ENCODE data around the gene TPRX2. TPM values are rescaled to one million over a fixed set of nuclear protein-coding genes. Genes with fewer than 3 reads are reported as not detected.
"Not testable (repeated sequence)": the region's sequence is repeated elsewhere in the genome, so short reads cannot be mapped to it uniquely, and the experiment has no call there.

The TPRX2 gene
- total and polyA plus RNA-seq, 2 of the 8 experiments (the other 6 are each of a cell fraction or from before 2014, with no cell fraction given), result not detected

GRCh38 chr19:47858231-47858630, 804 bp upstream of the TPRX2 start:
- not testable (repeated sequence) for H2AK5ac ChIP-seq (ENCODE audit: low read depth, low read length); H4K5ac ChIP-seq (ENCODE audit: insufficient read length, low read depth, low read length); H2AFZ ChIP-seq (ENCODE audit: low read length); H4K20me1 ChIP-seq (replicated peaks in 1 of 2; ENCODE audit: control insufficient read depth in 1 of 2, insufficient read depth in 2 of 2, low read length in 2 of 2); H3K9ac ChIP-seq (replicated peaks in 1 of 4; ENCODE audit: extremely low read depth in 1 of 4, low read depth in 3 of 4, low read length in 3 of 4); H3K18ac ChIP-seq (ENCODE audit: extremely low read depth, low read length); H2BK120ac ChIP-seq (replicated peaks; ENCODE audit: low read depth, low read length); H3K9me3 ChIP-seq (ENCODE audit: insufficient read depth in 2 of 2, low read depth in 1 of 2, low read length in 1 of 2); H3K14ac ChIP-seq (ENCODE audit: insufficient read length); FAIRE-seq; H3K79me2 ChIP-seq (ENCODE audit: control insufficient read depth in 1 of 2, insufficient read depth in 2 of 2, low read length in 2 of 2); H3K4me2 ChIP-seq (ENCODE audit: insufficient read depth in 1 of 2, low read depth in 2 of 2, low read length in 2 of 2); H3K4ac ChIP-seq (replicated peaks; ENCODE audit: insufficient read length, low read depth, low read length); H3K36me3 ChIP-seq (ENCODE audit: control insufficient read depth in 2 of 4, insufficient read depth in 4 of 4, low read length in 3 of 4); H4K8ac ChIP-seq (ENCODE audit: extremely low read depth, insufficient read depth, low read length); H3K27ac ChIP-seq (ENCODE audit: low read depth, low read length); H3K23me2 ChIP-seq (ENCODE audit: low read depth, low read length); H3K4me3 ChIP-seq (ENCODE audit: extremely low read depth in 1 of 4, insufficient read depth in 2 of 4, low read depth in 3 of 4, low read length in 4 of 4); DNase-seq (ENCODE audit: low read depth in 1 of 2, low spot score in 2 of 2); H2BK20ac ChIP-seq (ENCODE audit: low read length); H2BK5ac ChIP-seq (ENCODE audit: low read depth, low read length); H2BK12ac ChIP-seq (ENCODE audit: low read depth, low read length); H3K27me3 ChIP-seq (replicated peaks in 1 of 4; ENCODE audit: control insufficient read depth in 3 of 4, extremely low read depth in 1 of 4, insufficient read depth in 3 of 4, low read length in 3 of 4); H2BK15ac ChIP-seq (ENCODE audit: low read length); H3K56ac ChIP-seq (replicated peaks; ENCODE audit: insufficient read length, low read depth, low read length); H3K79me1 ChIP-seq (ENCODE audit: low read depth, low read length); H3K4me1 ChIP-seq (replicated peaks in 1 of 4; ENCODE audit: control insufficient read depth in 3 of 4, insufficient read depth in 4 of 4, low read length in 3 of 4); H4K91ac ChIP-seq (replicated peaks; ENCODE audit: insufficient read length, low read length); H3K23ac ChIP-seq (ENCODE audit: insufficient read length)
- ChIA-PET POLR2A (ENCODE audit: partially characterized antibody) (interaction anchor here (0.7 kb wide), 1 partner anchor 9 kb away, joined by 3 read pairs; no protein-coding TSS in a partner anchor), CTCF (ENCODE audit: partially characterized antibody) (interaction anchor here (0.6 to 1.7 kb wide), 5 partner anchors 10 to 146 kb away, joined by 3 to 5 read pairs (median 3); no protein-coding TSS in a partner anchor)
- WGBS, 2 experiments (ENCODE audit: extremely low coverage in 1 of 2, insufficient coverage in 1 of 2, insufficient read length in 1 of 2, insufficient replicate concordance in 2 of 2, low coverage in 1 of 2, low lambda C conversion rate in 2 of 2, missing lambda C conversion rate in 1 of 2), result 94% methylated on average over 9 of the region's 9 CpGs; no CpG with 5 or more reads in 1 of the 2 experiments

GRCh38 chr19:47859838-47860237, 803 bp downstream of the TPRX2 start:
- DNase-seq (ENCODE audit: low read depth in 1 of 2, low spot score in 2 of 2); CTCF ChIA-PET (ENCODE audit: partially characterized antibody); FAIRE-seq: not testable (repeated sequence)

More at GRCh38 chr19:47859838-47860237, 803 bp downstream of the TPRX2 start:
- H2BK15ac ChIP-seq (ENCODE audit: low read length); H3K27ac ChIP-seq (ENCODE audit: low read depth, low read length); H2BK12ac ChIP-seq (ENCODE audit: low read depth, low read length); H2BK5ac ChIP-seq (ENCODE audit: low read depth, low read length); H3K9ac ChIP-seq (replicated peaks in 1 of 4; ENCODE audit: extremely low read depth in 1 of 4, low read depth in 3 of 4, low read length in 3 of 4); POLR2A ChIA-PET (ENCODE audit: partially characterized antibody); H3K4me1 ChIP-seq (replicated peaks in 1 of 4; ENCODE audit: control insufficient read depth in 3 of 4, insufficient read depth in 4 of 4, low read length in 3 of 4); H3K4me2 ChIP-seq (ENCODE audit: insufficient read depth in 1 of 2, low read depth in 2 of 2, low read length in 2 of 2); H3K79me1 ChIP-seq (ENCODE audit: low read depth, low read length); H4K91ac ChIP-seq (replicated peaks; ENCODE audit: insufficient read length, low read length); H2AFZ ChIP-seq (ENCODE audit: low read length); H4K8ac ChIP-seq (ENCODE audit: extremely low read depth, insufficient read depth, low read length); H3K14ac ChIP-seq (ENCODE audit: insufficient read length); H4K5ac ChIP-seq (ENCODE audit: insufficient read length, low read depth, low read length); H3K4me3 ChIP-seq (ENCODE audit: extremely low read depth in 1 of 4, insufficient read depth in 2 of 4, low read depth in 3 of 4, low read length in 4 of 4); H3K36me3 ChIP-seq (ENCODE audit: control insufficient read depth in 2 of 4, insufficient read depth in 4 of 4, low read length in 3 of 4); H3K23ac ChIP-seq (ENCODE audit: insufficient read length); H3K56ac ChIP-seq (replicated peaks; ENCODE audit: insufficient read length, low read depth, low read length); H3K18ac ChIP-seq (ENCODE audit: extremely low read depth, low read length); H3K27me3 ChIP-seq (replicated peaks in 1 of 4; ENCODE audit: control insufficient read depth in 3 of 4, extremely low read depth in 1 of 4, insufficient read depth in 3 of 4, low read length in 3 of 4); H3K23me2 ChIP-seq (ENCODE audit: low read depth, low read length); H2BK20ac ChIP-seq (ENCODE audit: low read length); H3K79me2 ChIP-seq (ENCODE audit: control insufficient read depth in 1 of 2, insufficient read depth in 2 of 2, low read length in 2 of 2); H3K4ac ChIP-seq (replicated peaks; ENCODE audit: insufficient read length, low read depth, low read length); H2AK5ac ChIP-seq (ENCODE audit: low read depth, low read length); H2BK120ac ChIP-seq (replicated peaks; ENCODE audit: low read depth, low read length); H4K20me1 ChIP-seq (replicated peaks in 1 of 2; ENCODE audit: control insufficient read depth in 1 of 2, insufficient read depth in 2 of 2, low read length in 2 of 2); H3K9me3 ChIP-seq (ENCODE audit: insufficient read depth in 2 of 2, low read depth in 1 of 2, low read length in 1 of 2): not testable (repeated sequence)
- no CpG with 5 or more reads among the region's 17 CpGs for WGBS, 2 experiments (ENCODE audit: extremely low coverage in 1 of 2, insufficient coverage in 1 of 2, insufficient read length in 1 of 2, insufficient replicate concordance in 2 of 2, low coverage in 1 of 2, low lambda C conversion rate in 2 of 2, missing lambda C conversion rate in 1 of 2)

Data from H1 (cell line).